ENCODE data around the gene KEL. TPM values are rescaled to one million over a fixed set of nuclear protein-coding genes. Genes with fewer than 3 reads are reported as not detected.

Gene KEL
- not detected in 2 replicates for total RNA-seq (2012; rRNA removed)
- 0.03 and 0.07 TPM in 2 replicates for polyA plus RNA-seq (2012; rRNA removed)
- 0.02 and 0.04 TPM in 2 replicates for polyA plus RNA-seq (2012; cell fraction: cytosol; rRNA removed)
- 0.16 and 0.30 TPM in 2 replicates for polyA plus RNA-seq (2012; cell fraction: nucleus; rRNA removed; ENCODE audit: low replicate concordance)
- Bru-seq, nascent RNA, result percentile 17 among the genes with signal in this experiment
- percentile 23 among the genes with signal in this experiment for BruChase-seq, experiment 1, labeled RNA remaining after a 6-hour chase
- percentile 25 among the genes with signal in this experiment for BruChase-seq, experiment 2, labeled RNA remaining after a 2-hour chase
- long read RNA-seq, result 0 reads

GRCh38 chr7:142961973-142962926 is at the start of gene KEL:
Gene KEL, minus strand, starts transcription at chr7:142962363. Its CDS starts 157 bp downstream, at chr7:142962206.
- no peaks in the 10 kb centered on the region; the same call in 1 of the 2 replicates for H3K9me3 ChIP-seq (ENCODE audit: control insufficient read depth, insufficient read depth, low read length)
- no peak within 1 kb of the TSS for H2BK20ac ChIP-seq (ENCODE audit: low read depth, low read length)
- no peaks in the 10 kb centered on the region for H3K36me3 ChIP-seq (ENCODE audit: control insufficient read depth, insufficient read depth, low read length)
- no peak within 1 kb of the TSS for H4K91ac ChIP-seq (ENCODE audit: insufficient read depth, low read depth, low read length)
- ChIA-PET POLR2A (ENCODE audit: unreplicated experiment) (no interaction called here), CTCF (no interaction called here)
- no peak within 1 kb of the TSS for H3K4me2 ChIP-seq (ENCODE audit: low read depth, low read length)
- no peak within 1 kb of the TSS for H3K56ac ChIP-seq (ENCODE audit: extremely low read depth, insufficient read depth, low read length)
- H3K27me3 ChIP-seq (ENCODE audit: control insufficient read depth, insufficient read depth, low read length), result no peaks in the 10 kb centered on the region
- intact Hi-C loops (cut with micrococcal nuclease), result no loop called here
- H4K8ac ChIP-seq (ENCODE audit: low read depth in 2 of 2, low read length in 2 of 2), result no peak within 1 kb of the TSS
- dilution Hi-C loops (cut with HindIII; ENCODE audit: low sequenced_read_pairs, unreplicated experiment), result no loop called here
- no peaks in the 10 kb centered on the region for H3K4me1 ChIP-seq (ENCODE audit: control insufficient read depth, insufficient read depth, low read length)
- no peak within 1 kb of the TSS for H2AFZ ChIP-seq (replicated peaks; ENCODE audit: low read length, poor library complexity)
- H2BK5ac ChIP-seq (ENCODE audit: low read depth, low read length, poor library complexity, severe bottlenecking), result no peak within 1 kb of the TSS
- BruUV-seq (replicated peaks), result no TSS peak
- DNase-seq (no peak), ATAC-seq (ENCODE audit: low read depth) (no peak)
- no peak within 1 kb of the TSS for H3K14ac ChIP-seq (replicated peaks; ENCODE audit: low read depth, low read length)
- no peak within 1 kb of the TSS for H4K5ac ChIP-seq (ENCODE audit: low read depth, low read length)
- no peaks in the 10 kb centered on the region for H3K79me1 ChIP-seq (ENCODE audit: low read depth in 1 of 2, low read length in 2 of 2)
- H2BK15ac ChIP-seq (ENCODE audit: low read depth, low read length), result no peak within 1 kb of the TSS
- no peak within 1 kb of the TSS for H2BK120ac ChIP-seq (ENCODE audit: low read depth, low read length)
- H4K20me1 ChIP-seq (ENCODE audit: insufficient read depth, low read length), result no peaks in the 10 kb centered on the region
- no peak within 1 kb of the TSS for H3K27ac ChIP-seq (ENCODE audit: insufficient read depth, low read length)
- H3K18ac ChIP-seq (ENCODE audit: low read depth, low read length), result no peak within 1 kb of the TSS
- no peaks in the 10 kb centered on the region for H3K9me1 ChIP-seq (ENCODE audit: insufficient read depth, low read length)
- no peak within 1 kb of the TSS for H2AK9ac ChIP-seq (replicated peaks; ENCODE audit: low read depth, low read length, poor library complexity)
- TF ChIP-seq CHD1 (IDR thresholded peaks at IDR 0.05; ENCODE audit: low read depth, low read length), result no peak
- TF ChIP-seq MAFK (IDR thresholded peaks at IDR 0.05; ENCODE audit: low read depth, low read length), result no peak
- no peak for TF ChIP-seq RCOR1 (IDR thresholded peaks at IDR 0.05; ENCODE audit: insufficient replicate concordance, low read length)
- no peak for TF ChIP-seq ELK1 (IDR thresholded peaks at IDR 0.05; ENCODE audit: borderline replicate concordance, low read depth, low read length)
- TF ChIP-seq MXI1 (IDR thresholded peaks at IDR 0.05; ENCODE audit: borderline replicate concordance, low read depth, low read length), result no peak
- TF ChIP-seq SMC3 (IDR thresholded peaks at IDR 0.05; ENCODE audit: low read depth, low read length), result no peak
- TF ChIP-seq NFE2L2 (IDR thresholded peaks at IDR 0.05; ENCODE audit: low read depth, low read length), result no peak
- TF ChIP-seq RAD21 (IDR thresholded peaks at IDR 0.05; ENCODE audit: low read length), result no peak
- in situ Hi-C loops (cut with MboI; ENCODE audit: low sequenced_read_pairs), result no loop called here
- no peak within 1 kb of the TSS for H3K23ac ChIP-seq (ENCODE audit: low read depth, low read length)
- no peak within 1 kb of the TSS for H3K9ac ChIP-seq (ENCODE audit: low read depth, low read length)
- H2AK5ac ChIP-seq (ENCODE audit: low read depth, low read length), result no peak within 1 kb of the TSS
- no peak within 1 kb of the TSS for H3K4ac ChIP-seq (ENCODE audit: low read depth, low read length)
- H3K4me3 ChIP-seq (ENCODE audit: insufficient read depth, low read depth, low read length), result no peak within 1 kb of the TSS
- WGBS, 2 experiments (ENCODE audit: extremely low coverage in 2 of 2, insufficient read length in 1 of 2), result 34% methylated on average over 6 of the region's 9 CpGs; no CpG with 5 or more reads in 1 of the 2 experiments
